ENCODE measurements around the gene CAMTA1. TPM values are rescaled to one million over a fixed set of nuclear protein-coding genes. Genes with fewer than 3 reads are reported as not detected.
"Not testable (repeated sequence)": the region's sequence is repeated elsewhere in the genome, so short reads cannot be mapped to it uniquely, and the experiment has no call there.

CAMTA1 gene
- total RNA-seq, 4 donors from 2014 or later = 45.3 to 68.9 (median 62.0) TPM

GRCh38 chr1:7785108-7785507 is 999.9 kb downstream of the CAMTA1 start:
- DNase-seq (ENCODE audit: low spot score) = no peak
- no peak for TF ChIP-seq CTCF (IDR thresholded peaks at IDR 0.05)
- ATAC-seq (ENCODE audit: low FRiP score) = no peak

- no peak for ATAC-seq (ENCODE audit: low FRiP score)
- no peak for TF ChIP-seq CTCF (IDR thresholded peaks at IDR 0.05)
- no peak for DNase-seq (ENCODE audit: low spot score)
These were observed 1001.5 kb downstream of the CAMTA1 start for GRCh38 chr1:7786795-7787194.

- ATAC-seq (ENCODE audit: low FRiP score) (no peak), DNase-seq (ENCODE audit: low spot score) (no peak)
- TF ChIP-seq CTCF (IDR thresholded peaks at IDR 0.05) = no peak
These were observed 1004.6 kb downstream of the CAMTA1 start for GRCh38 chr1:7789828-7790227.

- DNase-seq (ENCODE audit: low spot score); ATAC-seq (ENCODE audit: low FRiP score): not testable (repeated sequence)
These were observed 1005.8 kb downstream of the CAMTA1 start for GRCh38 chr1:7791027-7791426.

GRCh38 chr1:7795406-7795805 is 1010.2 kb downstream of the CAMTA1 start:
- ATAC-seq (ENCODE audit: low FRiP score) (no peak), DNase-seq (ENCODE audit: low spot score) (no peak)
- no peak for TF ChIP-seq CTCF (IDR thresholded peaks at IDR 0.05)

- ATAC-seq (ENCODE audit: low FRiP score) = no peak
- no peak for DNase-seq (ENCODE audit: low spot score)
- TF ChIP-seq CTCF (IDR thresholded peaks at IDR 0.05) = no peak
These were observed 1020.2 kb downstream of the CAMTA1 start for GRCh38 chr1:7805460-7805859.

- no peak for ATAC-seq (ENCODE audit: low FRiP score)
- DNase-seq (ENCODE audit: low spot score) = no peak
These were observed 1023.1 kb downstream of the CAMTA1 start for GRCh38 chr1:7808253-7808844.

More at GRCh38 chr1:7808253-7808844, 1023.1 kb downstream of the CAMTA1 start:
- no peak for TF ChIP-seq CTCF (IDR thresholded peaks at IDR 0.05)

All from omental fat pad (tissue), 4 donors.